ENCODE data around the gene PPA2.

Gene PPA2

GRCh38 chr4:105352826-105353225 is 121.0 kb downstream of the PPA2 start:
- no peak overlapping the region for H3K4me3 ChIP-seq (ENCODE audit: low read depth, low read length)
- CTCF ChIA-PET, result no interaction called here
- H3K4me1 ChIP-seq (ENCODE audit: control insufficient read depth, insufficient read depth, low read length), result no peaks in the 10 kb centered on the region
- TF ChIP-seq ZNF24 (tag by site-specific recombination; IDR thresholded peaks at IDR 0.05) (no peak), ZNF768 (tag by site-specific recombination; IDR thresholded peaks at IDR 0.05) (no peak), KLF7 (tag by site-specific recombination; IDR thresholded peaks at IDR 0.05; ENCODE audit: borderline replicate concordance) (no peak), ZNF23 (tag by site-specific recombination; IDR thresholded peaks at IDR 0.05; ENCODE audit: borderline replicate concordance) (no peak), ZNF366 (tag by site-specific recombination; conservative IDR thresholded peaks at IDR 0.05) (no peak), ZNF449 (tag by site-specific recombination; IDR thresholded peaks at IDR 0.05) (no peak), RBAK (tag by site-specific recombination; IDR thresholded peaks at IDR 0.05) (no peak), ZNF16 (tag by site-specific recombination; IDR thresholded peaks at IDR 0.05; ENCODE audit: low read depth) (no peak), ZNF514 (tag by site-specific recombination; IDR thresholded peaks at IDR 0.05) (no peak), ZNF660 (tag by site-specific recombination; IDR thresholded peaks at IDR 0.05) (no peak), GLIS2 (tag by site-specific recombination; IDR thresholded peaks at IDR 0.05) (no peak), ZNF155 (tag by site-specific recombination; IDR thresholded peaks at IDR 0.05) (no peak), BCL11B (tag by site-specific recombination; IDR thresholded peaks at IDR 0.05; ENCODE audit: low read depth) (no peak), HOXC10 (CRISPR knock-in tag; IDR thresholded peaks at IDR 0.05) (no peak), ZSCAN23 (tag by site-specific recombination; IDR thresholded peaks at IDR 0.05) (no peak), ZNF302 (tag by site-specific recombination; IDR thresholded peaks at IDR 0.05; ENCODE audit: low read depth) (no peak), ZNF530 (tag by site-specific recombination; IDR thresholded peaks at IDR 0.05; ENCODE audit: low read depth) (no peak)
- TF ChIP-seq, protein P1, sequence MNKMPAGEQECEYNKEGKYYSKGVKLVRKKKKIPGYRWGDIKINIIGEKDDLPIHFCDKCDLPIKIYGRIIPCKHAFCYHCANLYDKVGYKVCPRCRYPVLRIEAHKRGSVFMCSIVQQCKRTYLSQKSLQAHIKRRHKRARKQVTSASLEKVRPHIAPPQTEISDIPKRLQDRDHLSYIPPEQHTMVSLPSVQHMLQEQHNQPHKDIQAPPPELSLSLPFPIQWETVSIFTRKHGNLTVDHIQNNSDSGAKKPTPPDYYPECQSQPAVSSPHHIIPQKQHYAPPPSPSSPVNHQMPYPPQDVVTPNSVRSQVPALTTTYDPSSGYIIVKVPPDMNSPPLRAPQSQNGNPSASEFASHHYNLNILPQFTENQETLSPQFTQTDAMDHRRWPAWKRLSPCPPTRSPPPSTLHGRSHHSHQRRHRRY (tag by site-specific recombination; IDR thresholded peaks at IDR 0.05), result no peak
- POLR2A ChIA-PET, result no interaction called here
- no peaks in the 10 kb centered on the region for H3K36me3 ChIP-seq (ENCODE audit: control insufficient read depth in 2 of 2, insufficient read depth in 1 of 2, low read length in 2 of 2)
- no peak overlapping the region for H3K27ac ChIP-seq (ENCODE audit: extremely low read depth, low read depth, low read length)
- no peaks in the 10 kb centered on the region for H3K9me3 ChIP-seq (ENCODE audit: control insufficient read depth, insufficient read depth, low read depth, low read length)

GRCh38 chr4:105351861-105352260 is 122.0 kb downstream of the PPA2 start:
- no peak overlapping the region for H3K4me3 ChIP-seq (ENCODE audit: low read depth, low read length)
- ChIA-PET CTCF (no interaction called here), POLR2A (no interaction called here)
- no peaks in the 10 kb centered on the region for H3K4me1 ChIP-seq (ENCODE audit: control insufficient read depth, insufficient read depth, low read length)
- H3K9me3 ChIP-seq (ENCODE audit: control insufficient read depth, insufficient read depth, low read depth, low read length), result no peaks in the 10 kb centered on the region
- H3K27ac ChIP-seq (ENCODE audit: extremely low read depth, low read depth, low read length), result no peak overlapping the region
- H3K36me3 ChIP-seq (ENCODE audit: control insufficient read depth in 2 of 2, insufficient read depth in 1 of 2, low read length in 2 of 2), result no peaks in the 10 kb centered on the region
- TF ChIP-seq ZNF571 (tag by site-specific recombination; IDR thresholded peaks at IDR 0.05) (no peak), ZNF214 (tag by site-specific recombination; IDR thresholded peaks at IDR 0.05; ENCODE audit: borderline replicate concordance) (no peak), ZNF174 (tag by site-specific recombination; IDR thresholded peaks at IDR 0.05) (no peak), KLF10 (tag by site-specific recombination; IDR thresholded peaks at IDR 0.05) (no peak), ZIC2 (tag by site-specific recombination; IDR thresholded peaks at IDR 0.05) (no peak), ZNF148 (tag by site-specific recombination; IDR thresholded peaks at IDR 0.05; ENCODE audit: borderline replicate concordance) (no peak), ZNF561 (tag by site-specific recombination; IDR thresholded peaks at IDR 0.05; ENCODE audit: borderline replicate concordance) (no peak), ZNF155 (tag by site-specific recombination; IDR thresholded peaks at IDR 0.05) (no peak), ZNF311 (tag by site-specific recombination; IDR thresholded peaks at IDR 0.05; ENCODE audit: borderline replicate concordance) (no peak), ZNF580 (tag by site-specific recombination; IDR thresholded peaks at IDR 0.05) (no peak), YY2 (tag by site-specific recombination; IDR thresholded peaks at IDR 0.05) (no peak), BCL11A (tag by site-specific recombination; IDR thresholded peaks at IDR 0.05; ENCODE audit: low read depth) (no peak), SETDB1 (IDR thresholded peaks at IDR 0.05; ENCODE audit: insufficient read length, low read length) (no peak), ZNF548 (tag by site-specific recombination; IDR thresholded peaks at IDR 0.05) (no peak), ZNF76 (tag by site-specific recombination; IDR thresholded peaks at IDR 0.05; ENCODE audit: borderline replicate concordance, low read depth) (no peak)
